Body of pancreas (tissue), 4 donors: Measurements from ENCODE around the gene SLC37A4.

Source experiments
- POLR2A ChIP-seq, 3 donors: fragments of 450-650 bp; IDR thresholded peaks; one replicate each; pipeline ENCODE4 v1.6.1; 2016; ENCODE audit warnings: antibody characterized with exemption in 3 of 3, mild to moderate bottlenecking in 2 of 3
- TF ChIP-seq, protein P1 (sequence below), 7 experiments: fragments of 450-650 bp in 4 of 7; fragments of 200-600 bp in 3 of 7; sonication (generic) in 3 of 7; IDR thresholded peaks; one replicate each; pipeline ENCODE4 v1.5.1; 2016 to 2019; ENCODE audit warnings: antibody characterized with exemption in 7 of 7

DNA sequence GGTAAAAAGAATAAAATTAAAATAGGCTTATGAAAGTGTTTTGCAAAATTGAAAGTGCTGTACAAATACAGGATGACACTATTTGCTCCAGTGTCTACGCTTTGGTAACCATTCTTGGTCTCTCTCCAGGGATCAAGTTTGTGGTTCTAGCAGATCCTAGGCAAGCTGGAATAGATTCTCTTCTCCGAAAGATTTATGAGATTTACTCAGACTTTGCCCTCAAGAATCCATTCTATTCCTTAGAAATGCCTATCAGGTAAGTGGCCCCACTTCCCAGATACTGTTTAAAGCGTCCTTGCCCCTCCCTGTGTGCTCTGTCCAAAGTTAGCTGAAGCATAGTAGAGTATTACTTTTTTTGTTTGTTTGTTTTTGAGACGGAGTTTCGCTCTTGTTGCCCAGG is 9.0 kb downstream of the SLC37A4 start:
- no peak for TF ChIP-seq POLR2A (IDR thresholded peaks at IDR 0.05)
- TF ChIP-seq, protein P1, sequence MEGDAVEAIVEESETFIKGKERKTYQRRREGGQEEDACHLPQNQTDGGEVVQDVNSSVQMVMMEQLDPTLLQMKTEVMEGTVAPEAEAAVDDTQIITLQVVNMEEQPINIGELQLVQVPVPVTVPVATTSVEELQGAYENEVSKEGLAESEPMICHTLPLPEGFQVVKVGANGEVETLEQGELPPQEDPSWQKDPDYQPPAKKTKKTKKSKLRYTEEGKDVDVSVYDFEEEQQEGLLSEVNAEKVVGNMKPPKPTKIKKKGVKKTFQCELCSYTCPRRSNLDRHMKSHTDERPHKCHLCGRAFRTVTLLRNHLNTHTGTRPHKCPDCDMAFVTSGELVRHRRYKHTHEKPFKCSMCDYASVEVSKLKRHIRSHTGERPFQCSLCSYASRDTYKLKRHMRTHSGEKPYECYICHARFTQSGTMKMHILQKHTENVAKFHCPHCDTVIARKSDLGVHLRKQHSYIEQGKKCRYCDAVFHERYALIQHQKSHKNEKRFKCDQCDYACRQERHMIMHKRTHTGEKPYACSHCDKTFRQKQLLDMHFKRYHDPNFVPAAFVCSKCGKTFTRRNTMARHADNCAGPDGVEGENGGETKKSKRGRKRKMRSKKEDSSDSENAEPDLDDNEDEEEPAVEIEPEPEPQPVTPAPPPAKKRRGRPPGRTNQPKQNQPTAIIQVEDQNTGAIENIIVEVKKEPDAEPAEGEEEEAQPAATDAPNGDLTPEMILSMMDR (IDR thresholded peaks at IDR 0.05): no peak
